ENCODE measurements around the gene KIR3DL3.

GRCh38 chr19:54691582-54692297 is 32.5 kb upstream of the KIR3DL3 start:
- TF ChIP-seq POLR2A (IDR thresholded peaks at IDR 0.05), result no peak
- no peak for TF ChIP-seq CTCF (IDR thresholded peaks at IDR 0.05)
